Measurements from ENCODE around the gene NUS1.
A peak's percentile ranks its signal among the peaks of the same experiment; 100 is the strongest.
"Not testable (repeated sequence)": the region's sequence is repeated elsewhere in the genome, so short reads cannot be mapped to it uniquely, and the experiment has no call there.

The NUS1 gene

DNA sequence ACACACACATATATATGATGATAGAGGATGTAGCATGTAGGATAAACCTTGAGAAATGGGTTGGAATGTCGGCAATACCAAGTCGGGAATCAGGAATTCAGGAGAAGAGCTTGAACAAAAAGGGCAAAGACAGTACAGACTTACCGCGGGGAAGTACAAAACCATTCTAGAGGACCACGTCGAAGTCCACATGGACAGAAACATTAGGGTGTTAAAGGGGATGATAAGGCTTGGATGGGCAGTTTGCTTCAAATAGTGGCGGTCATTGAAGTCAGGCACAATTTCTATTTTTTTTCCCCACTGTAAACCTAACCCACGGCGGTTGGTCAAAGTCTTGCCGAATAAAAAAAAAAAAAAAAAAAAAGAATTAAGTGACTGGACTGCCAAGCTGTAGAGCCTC, 766 bp upstream of the NUS1 start:
- TF ChIP-seq SPI1 (IDR thresholded peaks at IDR 0.05; ENCODE audit: low read depth, low read length): no peak
- no peak for TF ChIP-seq TAF1 (IDR thresholded peaks at IDR 0.05; ENCODE audit: low read depth, low read length)
- no peak for TF ChIP-seq PAX5 (IDR thresholded peaks at IDR 0.05; ENCODE audit: insufficient read depth, low read length, severe bottlenecking)
- no peak for TF ChIP-seq POLR2AphosphoS5 (IDR thresholded peaks at IDR 0.05; ENCODE audit: low read depth, low read length)
- TF ChIP-seq POU2F2 (IDR thresholded peaks at IDR 0.05; ENCODE audit: low read depth, low read length): no peak
- no peak for TF ChIP-seq POLR2A (IDR thresholded peaks at IDR 0.05; ENCODE audit: low read depth, low read length)
- FAIRE-seq (no peak), DNase-seq (ENCODE audit: insufficient read length, low spot score) (no peak)

- not testable (repeated sequence) for FAIRE-seq; DNase-seq (ENCODE audit: insufficient read length, low spot score)
These were observed 511 bp downstream of the NUS1 start for GRCh38 chr6:117675658-117676301.

- TF ChIP-seq PAX5 (IDR thresholded peaks at IDR 0.05; ENCODE audit: insufficient read depth, low read length, severe bottlenecking): no peak
- TF ChIP-seq POLR2AphosphoS5 (IDR thresholded peaks at IDR 0.05; ENCODE audit: low read depth, low read length): no peak
- no peak for TF ChIP-seq POLR2A (IDR thresholded peaks at IDR 0.05; ENCODE audit: low read depth, low read length)
- FAIRE-seq (no peak), DNase-seq (ENCODE audit: insufficient read length, low spot score) (no peak)
These were observed 1.4 kb downstream of the NUS1 start for GRCh38 chr6:117676577-117677218.

DNA sequence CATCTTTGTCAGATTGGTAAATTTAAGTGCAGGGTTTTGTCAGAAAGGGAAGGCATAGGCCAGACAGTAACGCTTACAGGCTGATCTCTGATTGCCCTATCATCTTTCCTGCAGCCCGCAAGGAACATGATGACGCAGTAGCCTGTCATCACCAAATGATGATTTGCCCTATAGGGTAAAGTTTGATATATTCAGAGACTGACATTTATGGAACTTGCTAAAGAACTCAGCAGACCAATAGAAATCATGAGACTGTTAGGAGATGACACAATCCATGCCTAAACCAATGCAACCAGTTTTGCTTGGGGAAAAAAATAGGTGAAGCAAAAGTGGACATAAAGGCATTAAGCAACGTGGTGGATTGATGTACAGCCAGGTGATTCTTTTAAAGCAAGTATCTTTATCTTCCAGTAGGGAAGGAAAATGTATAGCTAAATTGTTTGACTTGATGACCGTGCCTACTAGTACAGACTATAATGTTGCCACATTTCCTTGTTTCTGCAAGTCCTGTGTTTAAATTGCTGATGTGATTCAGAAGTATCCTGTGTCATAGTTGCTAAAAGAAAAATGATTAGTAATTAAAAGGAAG, 2.4 kb downstream of the NUS1 start:
- no peak for DNase-seq (ENCODE audit: insufficient read length, low spot score)
- TF ChIP-seq PAX5 (IDR thresholded peaks at IDR 0.05; ENCODE audit: insufficient read depth, low read length, severe bottlenecking) (no peak), TAF1 (IDR thresholded peaks at IDR 0.05; ENCODE audit: low read depth, low read length) (no peak), POLR2AphosphoS5 (IDR thresholded peaks at IDR 0.05; ENCODE audit: low read depth, low read length) (no peak), SPI1 (IDR thresholded peaks at IDR 0.05; ENCODE audit: low read depth, low read length) (no peak), POU2F2 (IDR thresholded peaks at IDR 0.05; ENCODE audit: low read depth, low read length) (no peak), POLR2A (IDR thresholded peaks at IDR 0.05; ENCODE audit: low read depth, low read length) (no peak)

DNA sequence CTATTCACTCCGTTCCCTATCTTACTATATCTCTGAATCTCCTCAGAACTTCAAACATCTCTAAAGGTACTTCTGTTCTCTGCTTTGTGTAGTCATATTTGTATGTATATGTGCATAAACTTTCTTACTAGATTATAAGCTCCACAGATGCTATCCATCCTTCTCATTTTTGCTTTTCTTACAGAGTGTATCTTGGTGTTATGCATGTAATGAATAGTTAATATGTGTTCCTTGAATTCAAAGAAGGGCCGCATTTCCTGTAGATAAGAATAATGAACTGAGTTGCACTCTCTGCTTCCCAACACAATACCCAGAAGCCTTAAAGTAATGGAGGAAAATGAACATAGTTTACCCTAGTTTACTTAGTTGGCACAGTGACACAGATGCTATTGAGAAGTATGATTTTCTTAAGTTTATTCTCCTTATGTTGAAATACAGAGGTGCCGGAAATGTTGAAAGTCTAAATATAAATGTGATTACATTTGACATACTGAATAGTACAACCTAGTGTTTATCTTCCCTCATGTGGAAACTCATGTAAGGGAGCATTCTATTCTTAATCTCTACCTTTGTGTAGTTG, 6.0 kb downstream of the NUS1 start:
- TF ChIP-seq PAX5 (IDR thresholded peaks at IDR 0.05; ENCODE audit: insufficient read depth, low read length, severe bottlenecking): no peak
- TF ChIP-seq TAF1 (IDR thresholded peaks at IDR 0.05; ENCODE audit: low read depth, low read length): no peak
- no peak for TF ChIP-seq POU2F2 (IDR thresholded peaks at IDR 0.05; ENCODE audit: low read depth, low read length)
- TF ChIP-seq POLR2A (IDR thresholded peaks at IDR 0.05; ENCODE audit: low read depth, low read length): no peak
- TF ChIP-seq SPI1 (IDR thresholded peaks at IDR 0.05; ENCODE audit: low read depth, low read length): no peak
- TF ChIP-seq POLR2AphosphoS5 (IDR thresholded peaks at IDR 0.05; ENCODE audit: low read depth, low read length): no peak
- no peak for FAIRE-seq
- no peak for DNase-seq (ENCODE audit: insufficient read length, low spot score)

More for the DNA sequence above, 2.4 kb downstream of the NUS1 start:
- peak; percentile 13 for FAIRE-seq

DNA sequence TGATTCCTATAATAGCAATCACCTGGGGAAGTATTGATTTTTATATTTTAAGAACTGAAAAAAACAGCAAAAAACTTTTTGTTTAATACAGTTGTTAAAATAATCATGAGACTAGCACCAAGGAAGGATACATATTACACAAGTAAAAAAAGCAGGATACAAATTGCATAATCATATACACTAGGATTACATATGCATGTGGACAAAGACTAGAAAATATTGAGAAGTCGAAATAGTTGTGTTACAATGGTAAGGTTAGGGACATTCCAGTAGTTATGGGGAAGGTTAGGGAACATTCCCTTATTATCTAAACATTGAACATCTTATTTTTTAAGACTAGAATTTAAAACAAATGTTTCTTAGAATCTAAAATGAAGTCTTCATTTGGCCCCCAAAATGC, 9.5 kb downstream of the NUS1 start:
- FAIRE-seq: no peak
- TF ChIP-seq SPI1 (IDR thresholded peaks at IDR 0.05; ENCODE audit: low read depth, low read length): no peak
- no peak for TF ChIP-seq POLR2AphosphoS5 (IDR thresholded peaks at IDR 0.05; ENCODE audit: low read depth, low read length)
- no peak for TF ChIP-seq TAF1 (IDR thresholded peaks at IDR 0.05; ENCODE audit: low read depth, low read length)
- TF ChIP-seq PAX5 (IDR thresholded peaks at IDR 0.05; ENCODE audit: insufficient read depth, low read length, severe bottlenecking): no peak
- TF ChIP-seq POLR2A (IDR thresholded peaks at IDR 0.05; ENCODE audit: low read depth, low read length): no peak
- no peak for TF ChIP-seq POU2F2 (IDR thresholded peaks at IDR 0.05; ENCODE audit: low read depth, low read length)
- DNase-seq (ENCODE audit: insufficient read length, low spot score): no peak

DNA sequence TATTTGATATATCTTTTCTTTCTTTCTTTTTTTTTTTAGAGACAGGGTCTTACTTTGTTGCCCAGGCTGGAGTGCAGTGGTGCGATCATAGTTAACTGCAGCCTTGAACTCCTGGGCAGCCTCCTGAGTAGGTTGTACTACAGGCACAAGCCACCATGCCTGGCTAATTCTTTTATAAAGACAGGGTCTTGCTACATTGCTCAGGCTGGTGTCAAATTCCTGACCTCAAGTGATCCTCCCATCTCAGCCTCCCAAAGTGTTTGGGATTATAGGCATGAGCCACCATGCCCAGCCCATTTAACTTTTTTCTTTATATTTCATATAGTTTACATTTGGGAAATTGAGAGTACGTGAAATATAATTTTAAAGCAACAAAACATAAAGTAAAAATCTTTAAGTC, 10.1 kb downstream of the NUS1 start:
- DNase-seq (ENCODE audit: insufficient read length, low spot score) (no peak), FAIRE-seq (no peak)
- no peak for TF ChIP-seq POLR2A (IDR thresholded peaks at IDR 0.05; ENCODE audit: low read depth, low read length)
- TF ChIP-seq PAX5 (IDR thresholded peaks at IDR 0.05; ENCODE audit: insufficient read depth, low read length, severe bottlenecking): no peak
- TF ChIP-seq SPI1 (IDR thresholded peaks at IDR 0.05; ENCODE audit: low read depth, low read length): no peak
- no peak for TF ChIP-seq POU2F2 (IDR thresholded peaks at IDR 0.05; ENCODE audit: low read depth, low read length)
- TF ChIP-seq POLR2AphosphoS5 (IDR thresholded peaks at IDR 0.05; ENCODE audit: low read depth, low read length): no peak
- no peak for TF ChIP-seq TAF1 (IDR thresholded peaks at IDR 0.05; ENCODE audit: low read depth, low read length)

GRCh38 chr6:117687021-117687648, 11.9 kb downstream of the NUS1 start:
- DNase-seq (ENCODE audit: insufficient read length, low spot score): no peak
- TF ChIP-seq PAX5 (IDR thresholded peaks at IDR 0.05; ENCODE audit: insufficient read depth, low read length, severe bottlenecking) (no peak), SPI1 (IDR thresholded peaks at IDR 0.05; ENCODE audit: low read depth, low read length) (no peak), TAF1 (IDR thresholded peaks at IDR 0.05; ENCODE audit: low read depth, low read length) (no peak), POLR2A (IDR thresholded peaks at IDR 0.05; ENCODE audit: low read depth, low read length) (no peak), POU2F2 (IDR thresholded peaks at IDR 0.05; ENCODE audit: low read depth, low read length) (no peak), POLR2AphosphoS5 (IDR thresholded peaks at IDR 0.05; ENCODE audit: low read depth, low read length) (no peak)
- no peak for FAIRE-seq

DNA sequence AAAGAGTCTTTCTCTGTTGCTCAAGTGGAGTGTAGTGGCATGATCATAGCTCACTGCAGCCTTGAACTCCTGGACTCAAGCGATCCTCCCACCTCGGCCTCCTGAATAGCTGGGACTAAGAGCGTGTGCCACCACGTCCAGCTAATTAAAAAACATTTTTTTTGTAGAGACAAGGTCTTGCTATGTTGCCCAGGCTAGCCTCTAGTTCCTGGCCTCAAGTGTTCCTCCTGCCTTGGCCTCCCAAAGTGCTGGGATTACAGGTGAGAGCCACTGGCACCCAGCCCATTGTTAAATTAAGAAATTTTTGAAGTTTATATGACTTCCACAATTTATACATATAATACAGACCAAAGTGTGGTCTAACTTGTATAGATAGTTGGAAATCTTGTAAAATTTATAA, 14.3 kb downstream of the NUS1 start:
- not testable (repeated sequence) for FAIRE-seq

More for the DNA sequence above, 14.3 kb downstream of the NUS1 start:
- DNase-seq (ENCODE audit: insufficient read length, low spot score): not testable (repeated sequence)
